HepG2 (cell line): ENCODE measurements around the gene HDGF. TPM values are rescaled to one million over a fixed set of nuclear protein-coding genes. Genes with fewer than 3 reads are reported as not detected.

ENCODE experiments used
- ATAC-seq: fragments of 200-7000 bp; cut with Tn5 transposase; 3 replicates; pipeline ENCODE4 v1.9.1; 2020; ENCODE audit warnings: mild to moderate bottlenecking, moderate library complexity
- BruUV-seq: library from RNA; stranded (reverse); fragments of 400-500 nt; replicated peaks from 2 replicates; lab custom pipeline; 2021; lab: Mats Ljungman, UMichigan
- CTCF ChIA-PET: fragments of 300-600 bp; formaldehyde crosslinking; extraction: SDS; loops from one replicate; lab custom pipeline; 2021; ENCODE audit warnings: low total read pairs, inconsistent platforms, low intra/inter-chr PET ratio; lab: Yijun Ruan, JAX
- POLR2A ChIA-PET: fragments of 350-600 bp; sonication (Branson Sonifier 250); formaldehyde crosslinking; loops from one replicate; lab custom pipeline; 2020; ENCODE audit warnings: antibody characterized with exemption, inconsistent platforms; lab: Yijun Ruan, JAX
- DNase-seq: peaks from one replicate; pipeline ENCODE4 v3.0.0-alpha.2; 2015; ENCODE audit warnings: low spot score
- FAIRE-seq: peaks from 3 replicates; lab custom pipeline; 2011; peaks lifted over from hg19 to GRCh38; lab: Jason Lieb, UNC
- H2AFZ ChIP-seq: one replicate; pipeline ENCODE4 v1.6.1; 2011; ENCODE audit warnings: low read length, inconsistent platforms
- H3K27ac ChIP-seq: fragments of 300-600 bp; 3 replicates; pipeline ENCODE4 v1.8.0; 2011; ENCODE audit warnings: mixed run types, mild to moderate bottlenecking, mixed read lengths, low read length, inconsistent platforms; ENCODE audit not compliant: insufficient read depth; ENCODE audit errors: extremely low read length
- H3K27me3 ChIP-seq, 2 experiments: fragments of 200-600 bp in 1 of 2; 2 replicates in 1 of 2; 3 replicates in 1 of 2; pipeline versions ENCODE4 v1.6.0 to v1.8.0; 2011; ENCODE audit warnings: low read length in 2 of 2, mild to moderate bottlenecking in 2 of 2, moderate library complexity in 2 of 2, inconsistent platforms in 1 of 2; ENCODE audit not compliant: insufficient read depth in 2 of 2, control insufficient read depth in 1 of 2
- H3K36me3 ChIP-seq, 2 experiments: fragments of 200-600 bp in 1 of 2; replicated peaks in 1 of 2; 2 replicates in 1 of 2; 3 replicates in 1 of 2; pipeline versions ENCODE4 v1.5.1 to v1.8.0; 2011; ENCODE audit warnings: low read length in 2 of 2, inconsistent platforms in 1 of 2; ENCODE audit not compliant: insufficient read depth in 2 of 2, control insufficient read depth in 1 of 2
- H3K4me1 ChIP-seq: 2 replicates; pipeline ENCODE4 v1.5.1; 2012; ENCODE audit warnings: low read length, inconsistent platforms; ENCODE audit not compliant: insufficient read depth
- H3K4me2 ChIP-seq: 2 replicates; pipeline ENCODE4 v1.6.0; 2011; ENCODE audit warnings: low read depth, low read length, inconsistent platforms
- H3K4me3 ChIP-seq, 3 experiments: fragments of 200-600 bp in 1 of 3; sonication (generic), shearing (Covaris generic) in 1 of 3; replicated peaks in 1 of 3; 2 replicates each; pipeline ENCODE4 v1.5.1; 2011 to 2016; ENCODE audit warnings: low read length in 3 of 3, inconsistent platforms in 2 of 3, low read depth in 2 of 3, mild to moderate bottlenecking in 2 of 3, control low read depth in 1 of 3, mixed read lengths in 1 of 3; ENCODE audit not compliant: insufficient read depth in 1 of 3
- H3K79me2 ChIP-seq: one replicate; pipeline ENCODE4 v1.6.1; 2011; ENCODE audit warnings: low read length, inconsistent platforms; ENCODE audit not compliant: insufficient read depth
- H3K9ac ChIP-seq: 2 replicates; pipeline ENCODE4 v1.6.0; 2011; ENCODE audit warnings: mild to moderate bottlenecking, low read depth, low read length, inconsistent platforms; ENCODE audit not compliant: insufficient read depth
- H3K9me3 ChIP-seq: 2 replicates; pipeline ENCODE4 v1.5.1; 2012; ENCODE audit warnings: mild to moderate bottlenecking, low read length
- H4K20me1 ChIP-seq: 2 replicates; pipeline ENCODE4 v1.6.0; 2011; ENCODE audit warnings: inconsistent platforms, mild to moderate bottlenecking, low read length, moderate library complexity; ENCODE audit not compliant: insufficient read depth
- HBP1 ChIP-seq: IDR thresholded peaks from 2 replicates; pipeline ENCODE4 v1.6.1; 2016; ENCODE audit warnings: low read depth, control low read depth
- KLF13 ChIP-seq: sonication (generic); formaldehyde crosslinking; IDR thresholded peaks from 2 replicates; pipeline ENCODE4 v1.4.0; 2020; ENCODE audit warnings: mild to moderate bottlenecking, missing genetic modification reagents
- MXD4 ChIP-seq: IDR thresholded peaks from 2 replicates; pipeline ENCODE4 v1.6.1; 2016; ENCODE audit warnings: mild to moderate bottlenecking, missing biosample characterization, missing genetic modification reagents
- POGK ChIP-seq: sonication (generic); formaldehyde crosslinking; conservative IDR thresholded peaks from 2 replicates; pipeline ENCODE4 v1.8.0; 2022; ENCODE audit warnings: mild to moderate bottlenecking, moderate library complexity, missing genetic modification reagents
- POLR2A ChIP-seq, 2 experiments: IDR thresholded peaks; 2 replicates each; pipeline ENCODE4 v1.6.1; 2011; ENCODE audit warnings: low read depth in 2 of 2, low read length in 2 of 2, mild to moderate bottlenecking in 1 of 2, moderate library complexity in 1 of 2; ENCODE audit not compliant: insufficient read depth in 1 of 2
- RFXAP ChIP-seq: sonication (generic); formaldehyde crosslinking; IDR thresholded peaks from 2 replicates; pipeline ENCODE4 v1.4.0; 2020; ENCODE audit warnings: missing genetic modification reagents, borderline replicate concordance
- YY1 ChIP-seq: IDR thresholded peaks from 2 replicates; pipeline ENCODE4 v1.6.1; 2011; ENCODE audit warnings: low read length, low read depth, moderate library complexity, mild to moderate bottlenecking; ENCODE audit not compliant: insufficient read depth, insufficient replicate concordance
- ZEB1 ChIP-seq: IDR thresholded peaks from 2 replicates; pipeline ENCODE4 v1.6.1; 2012; ENCODE audit warnings: mild to moderate bottlenecking, low read depth, inconsistent platforms; ENCODE audit not compliant: insufficient replicate concordance
- ZFP37 ChIP-seq: sonication (generic); formaldehyde crosslinking; IDR thresholded peaks from 2 replicates; pipeline ENCODE4 v1.4.0; 2020; ENCODE audit warnings: missing genetic modification reagents, borderline replicate concordance
- ZNF235 ChIP-seq: sonication (generic); formaldehyde crosslinking; IDR thresholded peaks from 2 replicates; pipeline ENCODE4 v1.8.1; 2023; ENCODE audit warnings: mild to moderate bottlenecking, missing genetic modification reagents, borderline replicate concordance
- ZNF251 ChIP-seq: sonication (generic); formaldehyde crosslinking; IDR thresholded peaks from 2 replicates; pipeline ENCODE4 v1.9.0; 2021; ENCODE audit warnings: mild to moderate bottlenecking, missing genetic modification reagents
- ZNF563 ChIP-seq: sonication (generic); formaldehyde crosslinking; IDR thresholded peaks from 2 replicates; pipeline ENCODE4 v1.8.0; 2022; ENCODE audit warnings: mild to moderate bottlenecking, moderate library complexity, missing genetic modification reagents
- ZNF644 ChIP-seq: IDR thresholded peaks from 2 replicates; pipeline ENCODE4 v1.6.1; 2016; ENCODE audit warnings: low read depth
- WGBS: methylation state at CpG from one replicate; pipeline ENCODE4 v1.1.6; 2017; ENCODE audit warnings: low lambda C conversion rate; 5-methylcytosine and 5-hydroxymethylcytosine counted together
- in situ Hi-C: cut with HindIII; loops from 2 replicates; pipeline ENCODE4 v1.10.0; 2017; ENCODE audit warnings: low pct_unique_long_range_greater_than_20kb; ENCODE audit not compliant: extremely low pct_ligation_motif_present
- intact Hi-C: fragments of 100-400 bp; cut with micrococcal nuclease; formaldehyde crosslinking; loops from one replicate; pipeline ENCODE4 v1.10.0; 2022; ENCODE audit not compliant: unreplicated experiment
- polyA plus RNA-seq, 8 experiments: library from polyadenylated mRNA; depleted of rRNA in 3 of 8; stranded (reverse) in 7 of 8; unstranded in 1 of 8; fragments of >200 nt; fragmentation: Illumina TruSeq in 4 of 8; extraction: Trizol in 4 of 8; gene quantifications; 2 replicates each; pipeline versions ENCODE4 v1.2.1 to v1.2.3, GENCODE V29; 2011 to 2016; ENCODE audit warnings: low read depth in 4 of 8, missing spikeins in 1 of 8, mixed read lengths in 1 of 8; ENCODE audit not compliant: insufficient read depth in 1 of 8
- total RNA-seq, 5 experiments: library from RNA; depleted of rRNA; stranded (reverse); fragments of >200 nt; fragmentation: Illumina TruSeq; extraction: Trizol; gene quantifications; 2 replicates each; pipeline ENCODE4 v1.2.3, GENCODE V29; 2016; ENCODE audit warnings: low read depth in 1 of 5

The HDGF gene
- total and polyA plus RNA-seq, 2 of the 13 experiments (the other 11 are each of a cell fraction or from before 2014, with no cell fraction given) = 156 to 196 TPM

- no peak overlapping the region for H2AFZ ChIP-seq
- no TSS peak for BruUV-seq
- DNase-seq (no peak), ATAC-seq (no peak), FAIRE-seq (no peak)
- intact Hi-C loops = no loop called here
- WGBS = 98% methylated on average over 6 of the region's 6 CpGs
- no peak for TF ChIP-seq YY1
- no peak for TF ChIP-seq ZNF251 (CRISPR knock-in tag)
- no peak for TF ChIP-seq RFXAP (CRISPR knock-in tag)
- no peak for TF ChIP-seq ZNF563 (CRISPR knock-in tag)
- no peak for TF ChIP-seq ZEB1
- no peak for TF ChIP-seq MXD4 (CRISPR knock-in tag)
- TF ChIP-seq ZFP37 (CRISPR knock-in tag) = no peak
- TF ChIP-seq HBP1 (CRISPR knock-in tag) = no peak
- TF ChIP-seq KLF13 (CRISPR knock-in tag) = no peak
- no peak for TF ChIP-seq ZNF235 (CRISPR knock-in tag)
- TF ChIP-seq ZNF644 (CRISPR knock-in tag) = no peak
- TF ChIP-seq POLR2A (IDR thresholded peaks at IDR 0.05; ENCODE audit: insufficient read depth in 1 of 2, low read depth in 2 of 2, low read length in 2 of 2) = no peak
- TF ChIP-seq POGK = no peak
- no peaks in the 10 kb centered on the region for H3K27me3 ChIP-seq
- H3K27ac ChIP-seq = no peak overlapping the region
- H3K36me3 ChIP-seq = peaks cover 20 to 76% of the 10 kb centered on the region in 2 experiments; a peak in 4 of 5 replicates
- CTCF ChIA-PET = no interaction called here
- no peaks in the 10 kb centered on the region for H3K9me3 ChIP-seq
- H4K20me1 ChIP-seq = no peaks in the 10 kb centered on the region
- H3K9ac ChIP-seq = no peak overlapping the region
- POLR2A ChIA-PET = interaction anchor here (2.1 kb wide), 1 partner anchor 17 kb away, joined by 4 read pairs; the partner anchor contains the start of gene PRCC
- H3K79me2 ChIP-seq = peaks cover 19% of the 10 kb centered on the region
- no peak overlapping the region for H3K4me2 ChIP-seq
- no peak overlapping the region for H3K4me3 ChIP-seq
- in situ Hi-C loops = no loop called here
- H3K4me1 ChIP-seq = no peaks in the 10 kb centered on the region
Measured at GRCh38 chr1:156785458-156785857, 34.0 kb upstream of the HDGF start.
